SH-SY5Y (cell line): ENCODE data around the gene KCNF1.

ENCODE experiments used
- GATA2 ChIP-seq: IDR thresholded peaks from 2 replicates; pipeline ENCODE4 v1.6.1; 2011; ENCODE audit warnings: mild to moderate bottlenecking, low read depth, low read length
- GATA3 ChIP-seq: IDR thresholded peaks from 2 replicates; pipeline ENCODE4 v1.6.1; 2011; ENCODE audit warnings: low read depth, mild to moderate bottlenecking, low read length, moderate library complexity

Gene KCNF1

GRCh38 chr2:10947005-10947440 lies 35.3 kb downstream of the KCNF1 start:
- TF ChIP-seq GATA3 = no peak
- no peak for TF ChIP-seq GATA2

DNA sequence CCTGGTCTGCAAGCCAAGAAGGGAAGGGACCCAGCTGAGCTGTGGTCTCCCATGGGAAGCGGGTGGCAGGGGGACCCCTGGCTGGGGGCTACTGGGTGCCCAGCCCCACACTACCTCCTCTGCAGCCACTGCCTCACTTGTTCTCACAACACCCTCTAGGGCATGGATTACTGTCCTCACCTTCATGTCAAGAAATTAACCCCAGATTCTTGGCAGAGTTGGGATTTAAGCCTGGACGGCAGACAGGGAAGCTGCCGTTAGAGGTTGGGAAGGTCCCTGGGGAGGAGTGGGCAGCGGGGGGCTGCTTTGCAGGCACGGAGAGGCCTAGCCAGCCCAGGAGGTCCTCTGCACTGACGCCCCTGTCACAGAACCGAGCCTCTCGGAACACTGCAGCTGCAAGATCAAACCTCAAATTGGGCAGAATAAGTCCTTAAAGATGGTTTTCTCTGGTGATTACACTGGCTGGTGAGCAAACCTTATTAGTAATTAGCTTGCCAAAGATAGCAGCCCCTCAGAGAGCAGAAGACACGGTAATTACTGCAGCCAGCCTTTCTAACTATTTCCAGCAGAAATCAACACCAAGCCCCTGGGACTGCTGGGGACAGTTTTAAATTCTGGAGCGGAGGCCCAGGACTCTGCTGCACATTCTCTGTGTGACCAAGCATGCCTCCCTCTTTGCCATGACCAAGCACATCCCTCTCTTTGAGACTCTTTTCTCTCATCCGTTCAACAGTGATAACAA lies 35.9 kb downstream of the KCNF1 start:
- no peak for TF ChIP-seq GATA2
- TF ChIP-seq GATA3 = no peak

- no peak for TF ChIP-seq GATA2
- TF ChIP-seq GATA3 = no peak
Observed at GRCh38 chr2:10948188-10948564, 36.4 kb downstream of the KCNF1 start.

GRCh38 chr2:10948606-10949230 lies 37.0 kb downstream of the KCNF1 start:
- no peak for TF ChIP-seq GATA2
- no peak for TF ChIP-seq GATA3

DNA sequence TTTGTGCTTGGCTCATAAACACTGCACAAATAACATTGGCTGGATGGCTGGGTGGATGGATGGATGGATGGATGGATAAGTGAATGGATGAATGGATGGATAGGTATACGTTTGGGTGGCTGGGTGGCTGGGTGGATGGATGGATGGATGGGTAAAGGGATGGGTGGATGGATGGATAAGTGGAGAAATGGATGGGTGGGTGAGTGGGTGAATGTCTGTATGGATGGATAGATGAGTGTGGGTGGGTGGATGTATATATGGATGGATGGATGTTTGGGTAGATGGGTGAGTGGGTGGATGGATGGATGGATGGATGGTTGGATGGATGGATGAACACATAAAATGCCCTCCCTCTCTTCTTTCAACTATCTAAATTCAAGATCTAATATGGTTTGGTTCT lies 38.1 kb downstream of the KCNF1 start:
- TF ChIP-seq GATA3 (no peak), GATA2 (no peak)

DNA sequence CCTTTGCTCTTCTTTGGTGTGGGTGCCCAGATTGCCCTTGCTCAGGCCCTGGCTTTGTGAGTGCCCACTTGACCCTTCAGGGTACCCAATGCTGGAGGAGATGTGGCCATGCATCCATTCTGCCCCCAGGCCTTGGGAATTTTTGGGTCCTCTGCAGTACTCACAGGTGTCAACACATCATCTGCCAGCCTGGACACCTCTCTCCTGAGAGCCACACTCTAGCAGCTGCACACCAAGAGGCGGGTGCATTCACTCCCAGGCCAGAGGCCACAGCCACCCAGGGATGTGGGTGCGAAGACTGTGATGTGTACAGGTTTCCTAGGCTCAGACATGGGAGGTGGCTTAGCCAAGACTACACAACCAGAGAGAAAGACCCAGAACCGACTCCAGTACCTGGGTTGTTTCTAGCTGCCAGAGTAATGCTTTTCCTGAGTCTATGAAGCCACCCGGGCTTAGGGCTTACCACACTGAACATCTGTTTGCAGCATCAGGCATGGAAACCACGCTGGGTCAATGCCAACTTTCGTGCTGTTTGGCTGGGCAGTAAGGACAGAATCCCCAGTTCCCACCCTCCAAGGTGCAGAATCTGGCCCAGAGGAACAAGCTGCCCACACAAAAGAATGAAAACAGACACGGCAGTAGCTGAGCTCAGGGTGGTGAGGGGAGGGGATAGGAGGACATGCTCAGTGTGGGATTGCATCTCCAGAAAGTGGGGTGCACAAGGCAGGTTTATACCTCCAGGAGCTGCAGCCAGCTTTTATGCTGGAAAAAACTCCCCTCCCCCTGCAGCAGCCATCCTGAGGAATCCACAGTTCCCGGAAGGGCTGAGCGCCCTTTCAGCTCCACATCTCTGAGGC lies 40.1 kb downstream of the KCNF1 start:
- TF ChIP-seq GATA2 (no peak), GATA3 (no peak)

GRCh38 chr2:10954416-10954815 lies 42.7 kb downstream of the KCNF1 start:
- TF ChIP-seq GATA2 = no peak
- no peak for TF ChIP-seq GATA3

GRCh38 chr2:10954856-10955818 lies 43.4 kb downstream of the KCNF1 start:
- TF ChIP-seq GATA3 (no peak), GATA2 (no peak)

GRCh38 chr2:10956006-10956790 lies 44.5 kb downstream of the KCNF1 start:
- TF ChIP-seq GATA2 (no peak), GATA3 (no peak)

- TF ChIP-seq GATA3 (no peak), GATA2 (no peak)
Observed at GRCh38 chr2:10957391-10957790, 45.7 kb downstream of the KCNF1 start.

- TF ChIP-seq GATA3 (no peak), GATA2 (no peak)
Observed at GRCh38 chr2:10960606-10961489, 49.1 kb downstream of the KCNF1 start.

DNA sequence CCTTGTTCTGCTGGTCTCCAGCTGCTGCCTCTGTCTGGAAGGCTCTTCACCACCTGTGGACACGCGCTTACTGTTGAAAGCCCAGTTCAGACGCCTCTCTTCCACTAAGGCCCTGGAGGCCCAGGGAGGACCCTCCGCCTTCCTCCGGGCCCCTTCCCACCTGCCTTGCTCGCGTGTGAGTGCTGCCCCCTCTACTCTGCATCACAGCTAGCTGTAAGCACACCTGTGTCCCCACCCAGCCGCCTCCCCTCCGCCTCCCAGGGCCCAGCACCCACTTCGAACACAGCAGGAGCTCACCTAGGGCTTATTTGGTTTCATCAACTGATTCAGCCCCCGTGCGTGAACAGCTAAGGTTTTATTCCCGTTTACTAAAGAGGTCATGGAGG lies 49.7 kb downstream of the KCNF1 start:
- TF ChIP-seq GATA2 (no peak), GATA3 (no peak)
